ENCODE measurements around the gene ACSM3. TPM values are rescaled to one million over a fixed set of nuclear protein-coding genes. Genes with fewer than 3 reads are reported as not detected.
A peak's percentile ranks its signal among the peaks of the same experiment; 100 is the strongest.

The ACSM3 gene
- total and polyA plus RNA-seq, 9 of the 15 experiments (the other 6 are each of a cell fraction or from before 2014, with no cell fraction given): 112 to 420 (median 182) TPM

GRCh38 chr16:20741554-20742285, 22.1 kb upstream of the ACSM3 start, which contains the start of gene THUMPD1 (continued):
- no peak for TF ChIP-seq ZNF318 (IDR thresholded peaks at IDR 0.05; ENCODE audit: borderline replicate concordance in 1 of 2, low read depth in 1 of 2)
- TF ChIP-seq TARDBP (IDR thresholded peaks at IDR 0.05): no peak
- no peak for TF ChIP-seq ZNF551 (CRISPR knock-in tag; IDR thresholded peaks at IDR 0.05)
- peak; percentile 98 for TF ChIP-seq CREB1 (IDR thresholded peaks at IDR 0.05)
- TF ChIP-seq CREB1 (CRISPR knock-in tag; IDR thresholded peaks at IDR 0.05): peak; percentile 99
- TF ChIP-seq, protein P1, sequence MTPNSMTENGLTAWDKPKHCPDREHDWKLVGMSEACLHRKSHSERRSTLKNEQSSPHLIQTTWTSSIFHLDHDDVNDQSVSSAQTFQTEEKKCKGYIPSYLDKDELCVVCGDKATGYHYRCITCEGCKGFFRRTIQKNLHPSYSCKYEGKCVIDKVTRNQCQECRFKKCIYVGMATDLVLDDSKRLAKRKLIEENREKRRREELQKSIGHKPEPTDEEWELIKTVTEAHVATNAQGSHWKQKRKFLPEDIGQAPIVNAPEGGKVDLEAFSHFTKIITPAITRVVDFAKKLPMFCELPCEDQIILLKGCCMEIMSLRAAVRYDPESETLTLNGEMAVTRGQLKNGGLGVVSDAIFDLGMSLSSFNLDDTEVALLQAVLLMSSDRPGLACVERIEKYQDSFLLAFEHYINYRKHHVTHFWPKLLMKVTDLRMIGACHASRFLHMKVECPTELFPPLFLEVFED (CRISPR knock-in tag; conservative IDR thresholded peaks at IDR 0.05): no peak
- no peak for TF ChIP-seq NR1H2 (CRISPR knock-in tag; IDR thresholded peaks at IDR 0.05)
- no peak for TF ChIP-seq CBFA2T3 (IDR thresholded peaks at IDR 0.05)
- TF ChIP-seq MAFK (IDR thresholded peaks at IDR 0.05; ENCODE audit: low read length): no peak
- TF ChIP-seq FOXJ2 (tag; IDR thresholded peaks at IDR 0.05): no peak
- peak; percentile 92 for TF ChIP-seq POLR2G (IDR thresholded peaks at IDR 0.05; ENCODE audit: low read depth, low read length)
- TF ChIP-seq KDM5B (IDR thresholded peaks at IDR 0.05; ENCODE audit: insufficient replicate concordance, low read depth, low read length): peak; percentile 53
- TF ChIP-seq, protein P2, sequence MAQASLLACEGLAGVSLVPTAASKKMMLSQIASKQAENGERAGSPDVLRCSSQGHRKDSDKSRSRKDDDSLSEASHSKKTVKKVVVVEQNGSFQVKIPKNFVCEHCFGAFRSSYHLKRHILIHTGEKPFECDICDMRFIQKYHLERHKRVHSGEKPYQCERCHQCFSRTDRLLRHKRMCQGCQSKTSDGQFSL (CRISPR knock-in tag; IDR thresholded peaks at IDR 0.05): no peak
- TF ChIP-seq, protein P2 (tag; IDR thresholded peaks at IDR 0.05): no peak
- TF ChIP-seq ZNF384 (IDR thresholded peaks at IDR 0.05; ENCODE audit: low read depth, low read length): peak; percentile 6; the same call in 1 of the 2 replicates
- TF ChIP-seq MBD1 (CRISPR knock-in tag; IDR thresholded peaks at IDR 0.05): no peak

Measured in K562 (cell line).